Prostate gland (tissue), 2 donors: Measurements from ENCODE around the gene MAML2.

ENCODE experiments used
- POLR2AphosphoS5 ChIP-seq: sonication (generic); formaldehyde crosslinking; IDR thresholded peaks from one replicate; pipeline ENCODE4 v1.6.1; 2017; ENCODE audit warnings: antibody characterized with exemption
- TF ChIP-seq, protein P1 (sequence below), 4 experiments: fragments of 200-600 bp in 2 of 4; fragments of 450-650 bp in 2 of 4; sonication (generic) in 2 of 4; IDR thresholded peaks; 1 replicate in 3 of 4; 2 replicates in 1 of 4; pipeline ENCODE4 v1.5.1; 2016 to 2019; ENCODE audit warnings: antibody characterized with exemption in 4 of 4, mild to moderate bottlenecking in 2 of 4, moderate library complexity in 2 of 4

DNA sequence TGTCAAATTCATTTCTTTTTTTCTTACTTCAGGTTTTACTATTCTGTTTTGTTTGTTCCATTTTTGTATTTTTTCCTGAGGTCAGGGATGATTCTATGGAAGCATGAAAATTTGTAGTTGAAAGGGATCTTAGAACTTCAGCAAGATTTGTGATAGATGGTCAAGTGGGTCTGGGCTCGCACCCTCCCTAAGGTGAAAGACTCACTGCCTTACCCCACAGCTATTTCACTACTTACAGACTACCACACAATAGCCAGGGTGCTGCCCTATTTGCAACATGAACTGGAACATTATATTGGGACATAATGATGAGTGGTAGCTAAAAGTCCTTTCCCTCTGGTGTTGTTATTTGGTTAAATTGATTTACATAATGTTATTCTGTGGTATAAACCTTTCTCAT, 62.6 kb downstream of the MAML2 start:
- TF ChIP-seq, protein P1, sequence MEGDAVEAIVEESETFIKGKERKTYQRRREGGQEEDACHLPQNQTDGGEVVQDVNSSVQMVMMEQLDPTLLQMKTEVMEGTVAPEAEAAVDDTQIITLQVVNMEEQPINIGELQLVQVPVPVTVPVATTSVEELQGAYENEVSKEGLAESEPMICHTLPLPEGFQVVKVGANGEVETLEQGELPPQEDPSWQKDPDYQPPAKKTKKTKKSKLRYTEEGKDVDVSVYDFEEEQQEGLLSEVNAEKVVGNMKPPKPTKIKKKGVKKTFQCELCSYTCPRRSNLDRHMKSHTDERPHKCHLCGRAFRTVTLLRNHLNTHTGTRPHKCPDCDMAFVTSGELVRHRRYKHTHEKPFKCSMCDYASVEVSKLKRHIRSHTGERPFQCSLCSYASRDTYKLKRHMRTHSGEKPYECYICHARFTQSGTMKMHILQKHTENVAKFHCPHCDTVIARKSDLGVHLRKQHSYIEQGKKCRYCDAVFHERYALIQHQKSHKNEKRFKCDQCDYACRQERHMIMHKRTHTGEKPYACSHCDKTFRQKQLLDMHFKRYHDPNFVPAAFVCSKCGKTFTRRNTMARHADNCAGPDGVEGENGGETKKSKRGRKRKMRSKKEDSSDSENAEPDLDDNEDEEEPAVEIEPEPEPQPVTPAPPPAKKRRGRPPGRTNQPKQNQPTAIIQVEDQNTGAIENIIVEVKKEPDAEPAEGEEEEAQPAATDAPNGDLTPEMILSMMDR (IDR thresholded peaks at IDR 0.05): no peak
- TF ChIP-seq POLR2AphosphoS5: no peak
